ENCODE data around the gene KSR2. TPM values are rescaled to one million over a fixed set of nuclear protein-coding genes. Genes with fewer than 3 reads are reported as not detected.
"Not testable (repeated sequence)": the region's sequence is repeated elsewhere in the genome, so short reads cannot be mapped to it uniquely, and the experiment has no call there.

KSR2 gene
- total RNA-seq, 1 donor from 2014 or later = 1.4 TPM

DNA sequence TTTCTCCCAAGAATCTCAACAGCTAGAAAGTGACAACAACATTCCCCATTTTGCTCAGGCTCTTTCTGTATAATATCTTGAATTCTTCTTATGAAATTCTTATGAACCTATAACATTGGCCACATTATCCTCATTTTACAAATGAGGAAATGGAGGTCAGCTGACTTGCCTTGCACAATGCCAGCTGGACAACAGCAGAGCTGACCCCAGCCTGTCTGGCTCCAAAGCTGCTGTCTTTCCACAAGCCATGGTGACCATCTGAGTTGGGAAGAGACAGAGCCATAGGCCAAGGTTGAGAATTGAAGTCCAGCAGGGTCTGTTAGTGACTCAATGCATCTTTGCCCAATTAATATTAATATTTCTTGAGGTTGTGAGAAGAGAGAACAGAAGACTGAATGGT is 87.3 kb downstream of the KSR2 start:
- H3K4me3 ChIP-seq = no peak overlapping the region
- H3K36me3 ChIP-seq = no peaks in the 10 kb centered on the region
- H3K27ac ChIP-seq = no peak overlapping the region
- TF ChIP-seq, protein P1, sequence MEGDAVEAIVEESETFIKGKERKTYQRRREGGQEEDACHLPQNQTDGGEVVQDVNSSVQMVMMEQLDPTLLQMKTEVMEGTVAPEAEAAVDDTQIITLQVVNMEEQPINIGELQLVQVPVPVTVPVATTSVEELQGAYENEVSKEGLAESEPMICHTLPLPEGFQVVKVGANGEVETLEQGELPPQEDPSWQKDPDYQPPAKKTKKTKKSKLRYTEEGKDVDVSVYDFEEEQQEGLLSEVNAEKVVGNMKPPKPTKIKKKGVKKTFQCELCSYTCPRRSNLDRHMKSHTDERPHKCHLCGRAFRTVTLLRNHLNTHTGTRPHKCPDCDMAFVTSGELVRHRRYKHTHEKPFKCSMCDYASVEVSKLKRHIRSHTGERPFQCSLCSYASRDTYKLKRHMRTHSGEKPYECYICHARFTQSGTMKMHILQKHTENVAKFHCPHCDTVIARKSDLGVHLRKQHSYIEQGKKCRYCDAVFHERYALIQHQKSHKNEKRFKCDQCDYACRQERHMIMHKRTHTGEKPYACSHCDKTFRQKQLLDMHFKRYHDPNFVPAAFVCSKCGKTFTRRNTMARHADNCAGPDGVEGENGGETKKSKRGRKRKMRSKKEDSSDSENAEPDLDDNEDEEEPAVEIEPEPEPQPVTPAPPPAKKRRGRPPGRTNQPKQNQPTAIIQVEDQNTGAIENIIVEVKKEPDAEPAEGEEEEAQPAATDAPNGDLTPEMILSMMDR (IDR thresholded peaks at IDR 0.05) = no peak
- intact Hi-C loops (cut with DNase I) = no loop called here
- H3K27me3 ChIP-seq = peaks cover 14% of the 10 kb centered on the region
- DNase-seq (no peak), ATAC-seq (peak; percentile 42)
- H3K4me1 ChIP-seq = no peaks in the 10 kb centered on the region
- no peaks in the 10 kb centered on the region for H3K9me3 ChIP-seq

DNA sequence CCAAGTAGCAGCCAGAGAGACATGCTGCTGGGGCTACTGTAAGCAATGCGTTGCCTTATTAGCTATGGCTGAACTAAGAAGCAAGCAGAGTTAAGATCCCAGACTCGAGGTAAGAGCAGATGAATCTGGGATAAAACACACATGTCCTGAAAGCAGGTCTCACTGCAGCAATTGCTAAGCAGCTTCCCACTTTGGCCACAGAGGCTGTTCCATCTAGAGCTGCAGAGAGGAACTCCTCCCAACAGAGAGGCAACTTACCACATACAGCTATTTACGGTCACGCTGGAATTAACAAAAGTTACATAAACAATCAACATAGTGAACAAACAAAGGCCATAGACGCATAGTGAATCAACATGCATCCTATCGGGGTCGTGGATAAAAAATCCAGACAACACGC is 90.2 kb downstream of the KSR2 start:
- TF ChIP-seq, protein P1 (IDR thresholded peaks at IDR 0.05) = no peak
- Histone ChIP-seq H3K4me3 (no peak overlapping the region), H3K36me3 (no peaks in the 10 kb centered on the region), H3K9me3 (no peaks in the 10 kb centered on the region), H3K4me1 (no peaks in the 10 kb centered on the region), H3K27ac (no peak overlapping the region), H3K27me3 (peaks cover 17% of the 10 kb centered on the region)
- DNase-seq (no peak), ATAC-seq (no peak)
- intact Hi-C loops (cut with DNase I) = no loop called here

DNA sequence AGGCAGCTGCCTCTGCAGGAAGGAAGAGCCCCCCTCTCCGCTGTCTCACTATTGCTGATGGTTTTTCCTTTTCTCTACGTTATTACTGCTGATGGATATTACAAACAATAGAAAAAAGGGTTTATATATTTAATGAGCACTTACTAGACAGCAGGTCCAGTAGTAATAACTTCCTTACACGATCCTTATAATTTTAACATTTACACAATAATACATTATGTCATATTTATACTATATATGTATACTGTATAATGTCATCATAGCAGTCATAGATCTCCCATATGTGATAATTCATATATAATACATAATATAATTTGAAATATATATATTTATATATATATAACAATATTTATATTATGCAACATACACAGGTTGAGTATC is 92.4 kb downstream of the KSR2 start:
- Histone ChIP-seq H3K27ac (no peak overlapping the region), H3K27me3 (peaks cover 17% of the 10 kb centered on the region), H3K36me3 (no peaks in the 10 kb centered on the region), H3K9me3 (no peaks in the 10 kb centered on the region), H3K4me1 (no peaks in the 10 kb centered on the region), H3K4me3 (no peak overlapping the region)
- ATAC-seq (no peak), DNase-seq (no peak)
- intact Hi-C loops (cut with DNase I) = no loop called here
- TF ChIP-seq, protein P1 (IDR thresholded peaks at IDR 0.05) = no peak

DNA sequence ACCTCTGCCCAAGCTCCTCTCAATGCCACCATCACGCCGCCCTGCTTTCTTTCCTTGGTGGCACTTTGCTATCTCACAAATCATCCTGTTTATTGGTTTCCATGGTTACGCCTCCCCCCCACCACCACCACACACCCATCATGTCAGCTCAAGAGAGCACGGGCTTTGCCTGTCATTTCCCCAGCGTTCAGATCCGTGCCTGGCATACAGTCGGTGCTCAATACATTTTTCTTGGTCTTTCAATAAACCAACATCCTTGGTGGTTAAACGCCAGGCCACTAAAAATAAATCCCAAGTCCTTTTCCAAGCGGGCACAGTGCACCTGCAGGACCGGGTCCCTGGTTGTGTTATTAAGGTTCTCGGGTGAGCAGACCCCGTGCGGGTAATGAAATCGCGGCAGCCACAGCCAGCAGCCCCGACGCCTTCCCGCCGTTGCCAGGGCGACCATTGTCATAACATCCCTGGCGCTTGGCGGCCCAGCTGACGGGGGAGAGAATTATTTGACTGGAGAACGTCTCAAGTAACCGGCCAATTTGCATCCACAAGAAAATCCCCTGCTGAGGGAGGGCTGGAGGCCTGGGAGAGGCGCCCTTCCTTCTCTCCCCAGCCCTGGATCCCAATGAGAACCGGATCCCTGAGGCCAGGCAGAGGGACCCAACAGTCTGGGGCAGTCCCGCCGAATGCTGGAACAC is 92.9 kb downstream of the KSR2 start:
- Histone ChIP-seq H3K27me3 (peaks cover 17% of the 10 kb centered on the region), H3K36me3 (no peaks in the 10 kb centered on the region), H3K9me3 (no peaks in the 10 kb centered on the region), H3K27ac (no peak overlapping the region), H3K4me3 (no peak overlapping the region), H3K4me1 (no peaks in the 10 kb centered on the region)
- TF ChIP-seq, protein P1 (IDR thresholded peaks at IDR 0.05) = no peak
- intact Hi-C loops (cut with DNase I) = no loop called here
- no peak for ATAC-seq
- DNase-seq = no peak

DNA sequence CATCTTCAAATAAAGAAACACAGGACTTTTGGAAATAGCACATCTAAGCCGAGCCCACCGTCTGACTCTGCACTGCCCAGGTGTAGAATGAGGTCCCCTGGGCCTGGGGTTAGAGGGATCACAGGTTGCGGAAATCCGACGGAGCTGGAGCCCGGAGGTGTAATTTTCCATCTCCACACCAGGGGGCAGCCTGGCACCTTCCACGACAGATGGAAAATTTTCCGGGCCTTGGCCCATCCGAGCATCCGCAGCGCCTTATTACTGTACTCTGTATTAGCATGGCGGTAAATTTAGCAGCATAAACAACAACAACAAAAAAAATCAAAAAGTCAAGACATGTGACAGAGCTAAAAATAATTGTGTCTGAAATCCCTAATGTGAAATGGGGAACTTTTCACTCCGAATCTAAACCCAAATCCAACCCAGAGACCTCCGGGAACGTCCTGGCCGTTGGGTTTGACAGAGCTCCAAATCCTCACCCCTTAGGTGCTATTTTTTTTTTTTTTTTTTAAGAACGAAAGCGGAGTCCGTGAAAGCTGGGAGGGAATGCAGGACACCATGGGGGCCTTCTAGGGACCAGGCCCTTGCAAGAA is 93.9 kb downstream of the KSR2 start:
- TF ChIP-seq, protein P1 (IDR thresholded peaks at IDR 0.05) = peak; percentile 92
- intact Hi-C loops (cut with DNase I) = no loop called here
- peak; percentile 84 for DNase-seq
- Histone ChIP-seq H3K27me3 (peaks cover 17% of the 10 kb centered on the region), H3K9me3 (no peaks in the 10 kb centered on the region), H3K4me1 (no peaks in the 10 kb centered on the region), H3K36me3 (no peaks in the 10 kb centered on the region), H3K27ac (no peak overlapping the region), H3K4me3 (no peak overlapping the region)
- peak; percentile 96 for ATAC-seq

DNA sequence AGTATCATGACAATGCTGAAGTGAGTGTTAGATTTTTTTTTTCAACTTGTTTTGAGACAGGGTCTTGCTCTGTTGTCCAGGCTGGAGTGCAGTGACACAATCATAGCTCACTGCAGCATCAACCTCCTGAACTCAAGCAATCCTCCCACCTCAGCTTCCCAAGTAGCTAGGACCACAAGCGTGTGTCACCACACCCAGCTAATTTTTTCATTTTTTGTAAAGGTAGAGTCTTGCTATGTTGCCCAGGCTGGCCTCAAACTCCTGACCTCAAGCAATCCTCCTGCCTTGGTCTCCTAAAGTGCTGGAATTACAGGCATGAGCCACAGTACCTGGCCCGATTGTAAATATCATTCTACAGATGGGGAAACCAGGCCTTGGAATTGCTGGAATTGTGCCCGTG is 94.6 kb downstream of the KSR2 start:
- H3K27me3 ChIP-seq = peaks cover 17% of the 10 kb centered on the region
- ATAC-seq; intact Hi-C loops (cut with DNase I): not testable (repeated sequence)

More for the DNA sequence above, 94.6 kb downstream of the KSR2 start:
- not testable (repeated sequence) for H3K27ac ChIP-seq, H3K9me3 ChIP-seq, H3K4me1 ChIP-seq, DNase-seq, H3K36me3 ChIP-seq, H3K4me3 ChIP-seq

Measured in upper lobe of right lung (tissue), 1 donor.